Measurements from ENCODE around the gene SLC27A3.
A peak's percentile ranks its signal among the peaks of the same experiment; 100 is the strongest.

SLC27A3 gene, protein sequence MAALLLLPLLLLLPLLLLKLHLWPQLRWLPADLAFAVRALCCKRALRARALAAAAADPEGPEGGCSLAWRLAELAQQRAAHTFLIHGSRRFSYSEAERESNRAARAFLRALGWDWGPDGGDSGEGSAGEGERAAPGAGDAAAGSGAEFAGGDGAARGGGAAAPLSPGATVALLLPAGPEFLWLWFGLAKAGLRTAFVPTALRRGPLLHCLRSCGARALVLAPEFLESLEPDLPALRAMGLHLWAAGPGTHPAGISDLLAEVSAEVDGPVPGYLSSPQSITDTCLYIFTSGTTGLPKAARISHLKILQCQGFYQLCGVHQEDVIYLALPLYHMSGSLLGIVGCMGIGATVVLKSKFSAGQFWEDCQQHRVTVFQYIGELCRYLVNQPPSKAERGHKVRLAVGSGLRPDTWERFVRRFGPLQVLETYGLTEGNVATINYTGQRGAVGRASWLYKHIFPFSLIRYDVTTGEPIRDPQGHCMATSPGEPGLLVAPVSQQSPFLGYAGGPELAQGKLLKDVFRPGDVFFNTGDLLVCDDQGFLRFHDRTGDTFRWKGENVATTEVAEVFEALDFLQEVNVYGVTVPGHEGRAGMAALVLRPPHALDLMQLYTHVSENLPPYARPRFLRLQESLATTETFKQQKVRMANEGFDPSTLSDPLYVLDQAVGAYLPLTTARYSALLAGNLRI

DNA sequence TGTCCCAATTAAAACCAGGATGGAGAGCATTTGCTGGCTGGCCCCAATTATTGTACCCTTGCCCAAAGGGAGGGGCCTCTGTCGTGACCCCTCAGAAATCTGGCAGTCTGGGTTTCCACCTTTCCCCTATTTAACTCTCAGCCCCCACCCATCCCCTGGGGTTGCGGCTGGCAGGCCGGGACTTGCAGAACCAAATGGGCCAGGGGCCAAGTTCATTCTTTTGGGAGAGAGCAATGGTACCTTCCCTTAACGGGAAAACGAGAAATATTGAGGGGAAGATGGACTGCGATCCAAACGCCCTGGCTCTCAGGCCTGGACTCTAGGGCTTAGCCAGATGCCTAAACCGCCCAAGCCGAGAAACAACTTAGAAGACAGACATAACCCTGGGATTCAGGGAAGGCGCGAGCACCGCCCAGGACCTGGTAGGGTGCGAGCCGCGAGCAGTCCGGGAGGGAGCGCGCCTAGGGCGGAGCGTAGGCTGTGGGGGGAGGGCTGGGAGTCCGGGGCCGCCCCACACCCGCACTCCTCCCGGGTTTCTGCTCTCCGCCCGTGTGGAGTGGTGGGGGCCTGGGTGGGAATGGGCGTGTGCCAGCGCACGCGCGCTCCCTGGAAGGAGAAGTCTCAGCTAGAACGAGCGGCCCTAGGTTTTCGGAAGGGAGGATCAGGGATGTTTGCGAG, at the start of gene SLC27A3:
Gene SLC27A3 (plus strand): TSS at position 628 of the 678 bp plus-strand sequence. CDS start 91 bp downstream, outside the sequence.
- TF ChIP-seq, protein P1, sequence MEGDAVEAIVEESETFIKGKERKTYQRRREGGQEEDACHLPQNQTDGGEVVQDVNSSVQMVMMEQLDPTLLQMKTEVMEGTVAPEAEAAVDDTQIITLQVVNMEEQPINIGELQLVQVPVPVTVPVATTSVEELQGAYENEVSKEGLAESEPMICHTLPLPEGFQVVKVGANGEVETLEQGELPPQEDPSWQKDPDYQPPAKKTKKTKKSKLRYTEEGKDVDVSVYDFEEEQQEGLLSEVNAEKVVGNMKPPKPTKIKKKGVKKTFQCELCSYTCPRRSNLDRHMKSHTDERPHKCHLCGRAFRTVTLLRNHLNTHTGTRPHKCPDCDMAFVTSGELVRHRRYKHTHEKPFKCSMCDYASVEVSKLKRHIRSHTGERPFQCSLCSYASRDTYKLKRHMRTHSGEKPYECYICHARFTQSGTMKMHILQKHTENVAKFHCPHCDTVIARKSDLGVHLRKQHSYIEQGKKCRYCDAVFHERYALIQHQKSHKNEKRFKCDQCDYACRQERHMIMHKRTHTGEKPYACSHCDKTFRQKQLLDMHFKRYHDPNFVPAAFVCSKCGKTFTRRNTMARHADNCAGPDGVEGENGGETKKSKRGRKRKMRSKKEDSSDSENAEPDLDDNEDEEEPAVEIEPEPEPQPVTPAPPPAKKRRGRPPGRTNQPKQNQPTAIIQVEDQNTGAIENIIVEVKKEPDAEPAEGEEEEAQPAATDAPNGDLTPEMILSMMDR (IDR thresholded peaks at IDR 0.05; ENCODE audit: extremely low read depth, missing control alignments): no peak
- DNase-seq (ENCODE audit: low spot score): peak; percentile 51

DNA sequence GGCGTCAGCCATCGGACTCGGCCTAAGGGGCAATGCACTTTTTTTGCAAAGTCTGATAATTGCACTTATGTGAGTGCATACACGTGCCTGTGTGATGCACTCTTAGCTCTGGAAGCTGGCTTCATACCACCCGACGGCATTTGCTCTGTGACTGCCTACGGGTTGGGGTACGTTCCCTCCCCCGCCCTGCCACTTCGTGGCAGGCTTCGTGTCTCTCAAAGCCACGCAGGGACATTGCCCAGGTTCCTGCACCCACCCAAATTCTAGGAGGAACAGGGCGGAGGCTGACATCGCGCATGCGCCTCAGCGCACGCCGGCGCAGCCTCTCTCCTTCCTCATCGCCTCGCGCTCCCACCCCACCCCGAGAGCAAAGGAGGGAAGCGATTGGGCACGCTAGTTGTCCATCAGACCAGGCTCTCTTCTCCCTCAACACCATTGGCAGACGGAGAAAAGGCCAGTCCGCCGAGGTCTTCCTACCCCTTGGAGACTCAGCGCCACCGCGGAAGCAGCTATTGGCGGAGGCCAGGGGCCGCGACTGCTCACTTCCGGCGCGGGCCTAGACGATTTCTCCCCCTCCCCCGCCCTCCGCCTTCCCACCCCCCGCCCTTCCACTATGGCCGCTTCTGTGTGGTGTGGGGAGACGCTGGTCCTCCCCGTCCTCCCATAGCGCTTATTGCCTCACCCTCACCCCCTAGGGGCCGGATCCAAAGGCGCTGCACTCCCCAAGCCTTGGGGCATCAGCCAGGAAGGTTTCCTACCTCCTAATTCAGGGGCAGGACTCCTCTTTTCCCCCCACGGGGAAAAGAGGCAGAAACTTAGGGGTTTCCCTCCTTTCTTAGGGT, 47.5 kb upstream of the SLC27A3 start, which contains the start of gene INTS3:
Gene INTS3 (plus strand): TSS at position 588 of the 842 bp plus-strand sequence. CDS start 585 bp downstream, outside the sequence.
- DNase-seq (ENCODE audit: low spot score): peak; percentile 95
- TF ChIP-seq, protein P1 (IDR thresholded peaks at IDR 0.05; ENCODE audit: extremely low read depth, missing control alignments): no peak

DNA sequence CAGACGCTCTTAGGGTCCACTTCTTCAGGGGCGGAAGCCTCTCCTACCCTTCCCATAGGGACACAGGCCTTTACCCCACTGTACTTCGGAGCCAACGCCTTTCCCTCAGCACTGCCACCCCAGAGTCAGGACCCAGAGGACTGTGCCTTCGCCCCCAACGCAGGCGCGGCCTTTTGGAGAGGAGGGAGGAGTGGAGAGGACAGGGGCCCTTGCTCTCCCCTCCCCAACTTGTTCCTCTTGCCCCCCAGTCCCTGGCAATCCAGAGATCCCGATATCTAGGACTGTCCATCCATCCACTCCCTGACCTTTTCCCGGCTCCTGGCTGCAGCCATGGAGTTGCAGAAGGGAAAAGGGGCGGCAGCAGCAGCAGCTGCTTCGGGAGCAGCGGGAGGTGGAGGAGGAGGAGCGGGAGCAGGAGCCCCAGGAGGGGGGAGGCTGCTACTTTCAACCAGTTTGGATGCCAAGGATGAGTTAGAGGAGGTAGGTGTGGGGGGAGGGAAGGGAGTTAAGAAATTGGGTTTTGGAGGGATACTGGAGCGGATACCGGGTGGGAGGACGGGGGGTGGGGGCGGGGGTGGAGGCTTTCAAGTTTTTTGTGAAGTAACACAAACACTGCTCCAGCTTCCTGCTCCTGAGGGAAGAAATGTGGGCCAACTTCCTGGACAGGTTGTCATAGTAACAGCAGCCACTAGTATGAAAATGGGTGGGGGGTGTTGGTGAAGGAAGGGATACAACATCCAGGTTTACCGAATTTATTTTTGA, 46.7 kb upstream of the SLC27A3 start:
- no peak for DNase-seq (ENCODE audit: low spot score)

DNA sequence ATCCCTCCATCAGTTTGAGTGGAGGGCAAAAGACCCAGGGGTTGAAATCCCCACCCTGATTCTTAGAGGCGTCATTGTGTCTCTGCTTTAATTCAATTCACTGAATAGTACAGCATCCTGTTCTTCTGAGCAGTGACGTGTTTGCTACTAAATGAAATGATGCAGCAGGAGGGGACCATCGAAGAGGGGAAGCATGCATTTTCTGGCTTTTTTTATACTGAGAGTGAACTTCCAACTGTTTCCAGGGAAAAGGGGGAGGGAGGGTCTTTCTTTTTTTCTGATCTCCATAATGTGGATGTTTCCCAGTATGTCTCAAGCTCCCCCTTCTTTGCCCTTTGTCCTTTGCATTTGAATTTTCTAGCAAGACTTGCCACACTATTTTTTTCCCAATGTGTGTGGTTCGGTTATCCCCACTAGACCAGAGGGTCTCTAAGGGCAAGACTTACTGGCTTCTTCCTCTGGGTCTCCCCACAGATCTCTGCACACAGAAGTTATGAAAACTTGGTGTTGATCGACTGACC, 44.7 kb upstream of the SLC27A3 start:
- TF ChIP-seq, protein P1 (IDR thresholded peaks at IDR 0.05; ENCODE audit: extremely low read depth, missing control alignments): no peak
- DNase-seq (ENCODE audit: low spot score): no peak

More for the DNA sequence above, 46.7 kb upstream of the SLC27A3 start:
- TF ChIP-seq, protein P1 (IDR thresholded peaks at IDR 0.05; ENCODE audit: extremely low read depth, missing control alignments): no peak

DNA sequence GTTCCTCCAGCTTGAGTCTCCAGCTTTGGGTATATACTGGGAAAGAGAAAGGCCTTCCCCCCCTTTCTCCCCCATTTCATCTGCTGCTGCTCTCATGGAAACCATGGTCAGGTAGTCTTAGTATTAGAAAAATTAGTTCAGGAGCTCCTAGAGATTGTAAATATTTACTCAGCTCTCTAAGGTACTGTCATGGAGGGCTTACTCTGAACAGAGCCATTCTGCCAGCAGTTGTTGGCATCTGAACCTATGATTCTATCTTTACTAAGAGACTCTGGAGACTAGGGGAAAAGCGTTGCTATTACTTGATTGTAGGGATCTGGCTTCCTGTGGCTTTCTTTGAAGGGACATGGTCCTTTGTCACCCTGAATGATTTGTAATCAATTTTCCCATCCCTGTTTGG, 41.2 kb upstream of the SLC27A3 start:
- DNase-seq (ENCODE audit: low spot score): no peak
- TF ChIP-seq, protein P1 (IDR thresholded peaks at IDR 0.05; ENCODE audit: extremely low read depth, missing control alignments): no peak
